ENCODE results near the gene MASP1.

Gene MASP1

GRCh38 chr3:187291512-187292132, at the start of gene MASP1:
TSS of gene MASP1 (minus strand) at chr3:187291737. CDS start at chr3:187291632, 105 bp downstream.
- Histone ChIP-seq H3K4me2 (no peak within 1 kb of the TSS), H3K36me3 (no peaks in the 10 kb centered on the region), H3K9ac (no peak within 1 kb of the TSS), H3K4me1 (peaks cover 0 to 11% (median 0%) of the 10 kb centered on the region in 10 experiments; a peak in 5 of 20 replicates), H4K20me1 (no peaks in the 10 kb centered on the region), H3K9me3 (replicated peaks in 1 of 11) (no peaks in the 10 kb centered on the region), H3K27me3 (no peaks in the 10 kb centered on the region), H3K27ac (no peak within 1 kb of the TSS), H3K4me3 (no peak within 1 kb of the TSS)
- TF ChIP-seq Cebpa-rat (IDR thresholded peaks at IDR 0.05): no peak

- no peaks in the 10 kb centered on the region for H3K9me3 ChIP-seq (replicated peaks in 1 of 11)
- no peak overlapping the region for H3K9ac ChIP-seq
- no peak overlapping the region for H3K4me3 ChIP-seq
- H3K4me2 ChIP-seq: no peak overlapping the region
- H4K20me1 ChIP-seq: no peaks in the 10 kb centered on the region
- no peaks in the 10 kb centered on the region for H3K36me3 ChIP-seq
- no peaks in the 10 kb centered on the region for H3K27me3 ChIP-seq
- no peak for TF ChIP-seq Cebpa-rat (IDR thresholded peaks at IDR 0.05)
- no peaks in the 10 kb centered on the region for H3K4me1 ChIP-seq
- no peak overlapping the region for H3K27ac ChIP-seq
Observed at GRCh38 chr3:187340578-187340977, 49.0 kb upstream of the MASP1 start.

GRCh38 chr3:187336322-187336721, 44.8 kb upstream of the MASP1 start:
- H3K4me3 ChIP-seq: no peak overlapping the region
- no peaks in the 10 kb centered on the region for H4K20me1 ChIP-seq
- no peaks in the 10 kb centered on the region for H3K27me3 ChIP-seq
- no peaks in the 10 kb centered on the region for H3K36me3 ChIP-seq
- H3K9ac ChIP-seq: no peak overlapping the region
- H3K9me3 ChIP-seq (replicated peaks in 1 of 11): no peaks in the 10 kb centered on the region
- no peak overlapping the region for H3K4me2 ChIP-seq
- no peaks in the 10 kb centered on the region for H3K4me1 ChIP-seq
- no peak overlapping the region for H3K27ac ChIP-seq
- no peak for TF ChIP-seq Cebpa-rat (IDR thresholded peaks at IDR 0.05)

GRCh38 chr3:187334904-187335303, 43.4 kb upstream of the MASP1 start:
- Histone ChIP-seq H3K4me2 (no peak overlapping the region), H4K20me1 (no peaks in the 10 kb centered on the region), H3K36me3 (no peaks in the 10 kb centered on the region), H3K27ac (no peak overlapping the region), H3K27me3 (no peaks in the 10 kb centered on the region), H3K9ac (no peak overlapping the region), H3K4me3 (no peak overlapping the region), H3K9me3 (replicated peaks in 1 of 11) (no peaks in the 10 kb centered on the region), H3K4me1 (no peaks in the 10 kb centered on the region)
- TF ChIP-seq Cebpa-rat (IDR thresholded peaks at IDR 0.05): no peak

- Histone ChIP-seq H4K20me1 (no peaks in the 10 kb centered on the region), H3K4me3 (no peak overlapping the region), H3K36me3 (no peaks in the 10 kb centered on the region), H3K27ac (no peak overlapping the region), H3K4me1 (peaks cover 0 to 16% (median 6%) of the 10 kb centered on the region in 10 experiments; a peak in 11 of 20 replicates), H3K27me3 (no peaks in the 10 kb centered on the region), H3K4me2 (no peak overlapping the region), H3K9ac (no peak overlapping the region), H3K9me3 (replicated peaks in 1 of 11) (no peaks in the 10 kb centered on the region)
- no peak for TF ChIP-seq Cebpa-rat (IDR thresholded peaks at IDR 0.05)
Observed at GRCh38 chr3:187328691-187329090, 37.2 kb upstream of the MASP1 start.

- TF ChIP-seq Cebpa-rat (IDR thresholded peaks at IDR 0.05): no peak
- Histone ChIP-seq H3K4me1 (peaks cover 0 to 16% (median 6%) of the 10 kb centered on the region in 10 experiments; a peak in 11 of 20 replicates), H3K9ac (no peak overlapping the region), H3K4me2 (peak overlapping the region in 7 of 11 experiments; percentile 3 to 64 (median 52); a peak in 12 of 22 replicates), H4K20me1 (no peaks in the 10 kb centered on the region), H3K4me3 (no peak overlapping the region), H3K27me3 (no peaks in the 10 kb centered on the region), H3K27ac (peak overlapping the region in 3 of 11 experiments; percentile 4 to 49 (median 20); a peak in 5 of 22 replicates), H3K9me3 (replicated peaks in 1 of 11) (no peaks in the 10 kb centered on the region), H3K36me3 (no peaks in the 10 kb centered on the region)
Observed at GRCh38 chr3:187327845-187328244, 36.3 kb upstream of the MASP1 start.

GRCh38 chr3:187325632-187326031, 34.1 kb upstream of the MASP1 start:
- Histone ChIP-seq H3K9me3 (replicated peaks in 1 of 11) (no peaks in the 10 kb centered on the region), H3K4me2 (no peak overlapping the region), H3K27me3 (no peaks in the 10 kb centered on the region), H4K20me1 (no peaks in the 10 kb centered on the region; a peak in 1 of 22 replicates), H3K36me3 (no peaks in the 10 kb centered on the region), H3K27ac (no peak overlapping the region), H3K4me1 (peaks cover 0 to 26% (median 9%) of the 10 kb centered on the region in 10 experiments; a peak in 13 of 20 replicates), H3K4me3 (no peak overlapping the region), H3K9ac (no peak overlapping the region)
- TF ChIP-seq Cebpa-rat (IDR thresholded peaks at IDR 0.05): no peak

GRCh38 chr3:187323091-187323490, 31.6 kb upstream of the MASP1 start:
- H3K4me2 ChIP-seq: no peak overlapping the region
- H4K20me1 ChIP-seq: no peaks in the 10 kb centered on the region; a peak in 1 of 22 replicates
- no peak overlapping the region for H3K27ac ChIP-seq
- no peak overlapping the region for H3K9ac ChIP-seq
- TF ChIP-seq Cebpa-rat (IDR thresholded peaks at IDR 0.05): no peak
- H3K4me3 ChIP-seq: no peak overlapping the region
- no peaks in the 10 kb centered on the region for H3K36me3 ChIP-seq
- H3K9me3 ChIP-seq (replicated peaks in 1 of 11): no peaks in the 10 kb centered on the region
- peaks cover 6 to 32% (median 16%) of the 10 kb centered on the region in 10 experiments; a peak in 19 of 20 replicates for H3K4me1 ChIP-seq
- H3K27me3 ChIP-seq: no peaks in the 10 kb centered on the region

- Histone ChIP-seq H3K9me3 (replicated peaks in 1 of 11) (no peaks in the 10 kb centered on the region), H3K27ac (no peak overlapping the region), H3K4me2 (peak overlapping the region in 2 of 11 experiments; percentile 5 to 13; a peak in 1 of 22 replicates), H3K36me3 (no peaks in the 10 kb centered on the region), H3K4me3 (no peak overlapping the region), H3K4me1 (peaks cover 6 to 24% (median 14%) of the 10 kb centered on the region in 10 experiments; a peak in 19 of 20 replicates), H4K20me1 (no peaks in the 10 kb centered on the region; a peak in 1 of 22 replicates), H3K27me3 (no peaks in the 10 kb centered on the region), H3K9ac (no peak overlapping the region)
- TF ChIP-seq Cebpa-rat (IDR thresholded peaks at IDR 0.05): no peak
Observed at GRCh38 chr3:187322291-187322690, 30.8 kb upstream of the MASP1 start.

GRCh38 chr3:187321766-187322165, 30.2 kb upstream of the MASP1 start:
- TF ChIP-seq Cebpa-rat (IDR thresholded peaks at IDR 0.05): no peak
- Histone ChIP-seq H3K36me3 (no peaks in the 10 kb centered on the region), H3K4me2 (peak overlapping the region in 2 of 11 experiments; percentile 5 to 20; a peak in 2 of 22 replicates), H3K27ac (no peak overlapping the region), H3K27me3 (no peaks in the 10 kb centered on the region), H3K4me3 (no peak overlapping the region), H3K9me3 (replicated peaks in 1 of 11) (no peaks in the 10 kb centered on the region), H3K4me1 (peaks cover 6 to 21% (median 14%) of the 10 kb centered on the region in 10 experiments; a peak in 19 of 20 replicates), H3K9ac (no peak overlapping the region), H4K20me1 (no peaks in the 10 kb centered on the region; a peak in 1 of 22 replicates)

All from BLaER1 treated with 17β-estradiol and CSF1 and Interleukin-3, amounts not matched to agents 10 nM and 100 nM (cell line).